MM.1S (cell line): ENCODE measurements around the gene SMG6.

ENCODE experiments used
- DNase-seq: peaks from one replicate; pipeline ENCODE4 v3.0.0-alpha.2; 2015
- H2AFZ ChIP-seq: fragments of 300-600 bp; sonication (generic); 2 replicates; pipeline ENCODE4 v1.6.0; 2016; ENCODE audit warnings: antibody characterized with exemption, low read length
- H3F3A ChIP-seq: fragments of 300-600 bp; sonication (generic); 2 replicates; pipeline ENCODE4 v1.6.1; 2016; ENCODE audit warnings: mild to moderate bottlenecking, antibody characterized with exemption, low read length, moderate library complexity, mixed read lengths; ENCODE audit not compliant: insufficient read depth
- H3K27ac ChIP-seq: fragments of 300-600 bp; sonication (generic); 2 replicates; pipeline ENCODE4 v1.5.1; 2016; ENCODE audit warnings: mild to moderate bottlenecking, low read length
- H3K27me3 ChIP-seq: fragments of 300-600 bp; sonication (generic); replicated peaks from 2 replicates; pipeline ENCODE4 v1.6.0; 2016; ENCODE audit warnings: low read length; ENCODE audit not compliant: insufficient read depth
- H3K36me3 ChIP-seq: fragments of 300-600 bp; sonication (generic); replicated peaks from 2 replicates; pipeline ENCODE4 v1.6.1; 2016; ENCODE audit warnings: mild to moderate bottlenecking, low read length, mixed read lengths; ENCODE audit not compliant: insufficient read depth
- H3K4me1 ChIP-seq: fragments of 300-600 bp; sonication (generic); 2 replicates; pipeline ENCODE4 v1.6.1; 2016; ENCODE audit warnings: low read length, mixed read lengths
- H3K4me2 ChIP-seq: fragments of 300-600 bp; sonication (generic); 2 replicates; pipeline ENCODE4 v1.6.0; 2016; ENCODE audit warnings: low read depth, low read length
- H3K4me3 ChIP-seq: fragments of 300-600 bp; sonication (generic); 2 replicates; pipeline ENCODE4 v1.5.1; 2016; ENCODE audit warnings: low read length, mixed read lengths
- H3K79me2 ChIP-seq: fragments of 300-600 bp; sonication (generic); 2 replicates; pipeline ENCODE4 v1.6.1; 2016; ENCODE audit warnings: mixed run types, low read length, mixed read lengths
- H3K9ac ChIP-seq: fragments of 300-600 bp; sonication (generic); 2 replicates; pipeline ENCODE4 v1.6.1; 2016; ENCODE audit warnings: low read length, mixed read lengths
- H3K9me2 ChIP-seq: fragments of 300-600 bp; sonication (generic); replicated peaks from 2 replicates; pipeline ENCODE4 v1.6.1; 2016; ENCODE audit warnings: mild to moderate bottlenecking, low read length, mixed read lengths; ENCODE audit not compliant: insufficient read depth
- H3K9me3 ChIP-seq: fragments of 300-600 bp; sonication (generic); replicated peaks from 2 replicates; pipeline ENCODE4 v1.6.1; 2016; ENCODE audit warnings: mild to moderate bottlenecking, low read length, mixed read lengths; ENCODE audit not compliant: insufficient read depth
- H4K20me1 ChIP-seq: fragments of 300-600 bp; sonication (generic); 2 replicates; pipeline ENCODE4 v1.6.1; 2016; ENCODE audit warnings: mild to moderate bottlenecking, low read length, moderate library complexity, mixed read lengths; ENCODE audit not compliant: insufficient read depth
- CTCF ChIP-seq: fragments of 300-600 bp; sonication (generic); IDR thresholded peaks from 2 replicates; pipeline ENCODE4 v1.5.1; 2016; ENCODE audit warnings: antibody characterized with exemption, low read length, mixed read lengths
- EZH2 ChIP-seq: fragments of 300-600 bp; sonication (generic); optimal IDR thresholded peaks from 2 replicates; pipeline ENCODE3; 2017; ENCODE audit warnings: low read depth, mild to moderate bottlenecking, antibody characterized with exemption, low read length, mixed read lengths
- EZH2phosphoT487 ChIP-seq: fragments of 300-600 bp; sonication (generic); IDR thresholded peaks from 2 replicates; pipeline ENCODE4 v1.6.1; 2018; ENCODE audit warnings: antibody characterized with exemption, low read length

Gene SMG6

GRCh38 chr17:2084036-2084765, 219.4 kb downstream of the SMG6 start:
- H4K20me1 ChIP-seq, result no peaks in the 10 kb centered on the region
- no peaks in the 10 kb centered on the region; the same call in 1 of the 2 replicates for H3K79me2 ChIP-seq
- H3K4me3 ChIP-seq, result no peak overlapping the region
- H3F3A ChIP-seq, result peaks cover 8% of the 10 kb centered on the region
- no peaks in the 10 kb centered on the region for H3K9me2 ChIP-seq
- H3K36me3 ChIP-seq, result no peaks in the 10 kb centered on the region
- H3K27me3 ChIP-seq, result no peaks in the 10 kb centered on the region
- H2AFZ ChIP-seq, result no peak overlapping the region
- H3K4me2 ChIP-seq, result no peak overlapping the region
- H3K9ac ChIP-seq, result no peak overlapping the region
- H3K9me3 ChIP-seq, result no peaks in the 10 kb centered on the region
- DNase-seq, result no peak
- TF ChIP-seq EZH2, result no peak
- no peak for TF ChIP-seq CTCF
- no peak for TF ChIP-seq EZH2phosphoT487
- no peak overlapping the region for H3K27ac ChIP-seq
- peaks cover 19% of the 10 kb centered on the region for H3K4me1 ChIP-seq

- H3K4me2 ChIP-seq, result no peak overlapping the region
- TF ChIP-seq EZH2, result no peak
- no peak for TF ChIP-seq CTCF
- no peak for TF ChIP-seq EZH2phosphoT487
- no peaks in the 10 kb centered on the region; the same call in 1 of the 2 replicates for H3K79me2 ChIP-seq
- H3F3A ChIP-seq, result peaks cover 3% of the 10 kb centered on the region; the same call in 1 of the 2 replicates
- H3K27ac ChIP-seq, result no peak overlapping the region
- no peak overlapping the region for H3K9ac ChIP-seq
- no peaks in the 10 kb centered on the region for H3K9me2 ChIP-seq
- no peaks in the 10 kb centered on the region for H3K9me3 ChIP-seq
- H4K20me1 ChIP-seq, result no peaks in the 10 kb centered on the region
- no peak for DNase-seq
- H3K36me3 ChIP-seq, result no peaks in the 10 kb centered on the region
- H3K4me1 ChIP-seq, result peaks cover 14% of the 10 kb centered on the region
- no peak overlapping the region for H3K4me3 ChIP-seq
- no peak overlapping the region for H2AFZ ChIP-seq
- no peaks in the 10 kb centered on the region for H3K27me3 ChIP-seq
Measured at GRCh38 chr17:2083613-2084035, 220.0 kb downstream of the SMG6 start.

- H3K9ac ChIP-seq, result no peak overlapping the region
- no peaks in the 10 kb centered on the region for H3F3A ChIP-seq
- no peak overlapping the region for H3K4me3 ChIP-seq
- no peaks in the 10 kb centered on the region for H3K9me3 ChIP-seq
- H3K4me1 ChIP-seq, result no peaks in the 10 kb centered on the region
- DNase-seq, result no peak
- H4K20me1 ChIP-seq, result no peaks in the 10 kb centered on the region
- H3K79me2 ChIP-seq, result no peaks in the 10 kb centered on the region
- H3K9me2 ChIP-seq, result no peaks in the 10 kb centered on the region
- no peaks in the 10 kb centered on the region for H3K36me3 ChIP-seq
- TF ChIP-seq EZH2phosphoT487 (no peak), CTCF (no peak), EZH2 (no peak)
- no peaks in the 10 kb centered on the region for H3K27me3 ChIP-seq
- no peak overlapping the region for H3K27ac ChIP-seq
- H3K4me2 ChIP-seq, result no peak overlapping the region
- H2AFZ ChIP-seq, result no peak overlapping the region
Measured at GRCh38 chr17:2082003-2082781, 221.4 kb downstream of the SMG6 start.
